Kidney (tissue), 14 donors: ENCODE measurements around the gene ZC3H12D. TPM values are rescaled to one million over a fixed set of nuclear protein-coding genes. Genes with fewer than 3 reads are reported as not detected.

ENCODE experiments used
- DNase-seq, 5 donors: peaks; one replicate each; pipeline ENCODE4 v3.0.0-alpha.2; 2013 to 2020
- FAIRE-seq: peaks from 2 replicates; lab custom pipeline; 2012; peaks lifted over from hg19 to GRCh38; lab: Jason Lieb, UNC
- H3K27ac ChIP-seq, 2 donors: one replicate each; pipeline ENCODE4 v1.7.0; 2013; ENCODE audit warnings: low read depth in 2 of 2, low read length in 2 of 2, inconsistent platforms in 1 of 2
- H3K27me3 ChIP-seq: one replicate; pipeline ENCODE4 v1.7.1; 2013; ENCODE audit warnings: low read length, inconsistent platforms; ENCODE audit not compliant: control insufficient read depth, insufficient read depth
- H3K36me3 ChIP-seq, 3 donors: one replicate each; pipeline versions ENCODE4 v1.7.0 to v1.7.1; 2013; ENCODE audit warnings: low read length in 3 of 3, control low read depth in 1 of 3, inconsistent platforms in 1 of 3; ENCODE audit not compliant: insufficient read depth in 3 of 3, control insufficient read depth in 2 of 3
- H3K4me1 ChIP-seq, 3 donors: one replicate each; pipeline versions ENCODE4 v1.7.0 to v1.7.1; 2013; ENCODE audit warnings: low read length in 3 of 3, inconsistent platforms in 1 of 3, low read depth in 1 of 3; ENCODE audit not compliant: control insufficient read depth in 2 of 3, insufficient read depth in 2 of 3
- H3K4me3 ChIP-seq, 3 donors: one replicate each; pipeline versions ENCODE4 v1.7.0 to v1.8.1; 2013; ENCODE audit warnings: low read length in 3 of 3, control low read depth in 1 of 3, inconsistent platforms in 1 of 3
- H3K9ac ChIP-seq, 3 donors: one replicate each; pipeline versions ENCODE4 v1.7.0 to v1.7.1; 2013; ENCODE audit warnings: low read length in 3 of 3, control low read depth in 1 of 3, inconsistent platforms in 1 of 3
- H3K9me3 ChIP-seq, 3 donors: one replicate each; pipeline versions ENCODE4 v1.7.0 to v1.7.1; 2013; ENCODE audit warnings: low read length in 3 of 3, control low read depth in 1 of 3, inconsistent platforms in 1 of 3; ENCODE audit not compliant: control insufficient read depth in 2 of 3, insufficient read depth in 1 of 3
- intact Hi-C: fragments of 100-400 bp; cut with DNase I; formaldehyde crosslinking; loops from one replicate; pipeline ENCODE4 v1.11.1; 2022
- polyA plus RNA-seq: library from polyadenylated mRNA; stranded (reverse); fragments of 350-450 nt; fragmentation: Illumina TruSeq; extraction: RNeasy Lipid Tissue Mini Kit (QIAGEN cat#74804); gene quantifications from one replicate; pipeline ENCODE4 v1.2.3, GENCODE V29; 2014; ENCODE audit warnings: low read depth, low replicate concordance; ENCODE audit not compliant: insufficient read depth
- total RNA-seq: library from RNA; stranded (reverse); fragmentation: NEBNext Ultra II Directional; extraction: Animal tissue kit (Norgen Biotek cat#: 25700); gene quantifications from one replicate; pipeline ENCODE4 v1.2.1, GENCODE V29; 2021
- TF ChIP-seq, protein P1 (sequence below): IDR thresholded peaks from 3 replicates; pipeline ENCODE4 v1.5.1; 2012; ENCODE audit warnings: mild to moderate bottlenecking, moderate library complexity, borderline replicate concordance; ENCODE audit not compliant: insufficient read depth; ENCODE audit errors: extremely low read depth
- donor health status: control.
- donor health status: control.
- donor health status: control.
- donor health status: control.
- donor health status: control.
- donor health status: DM: yes; HTN: yes; CAD: no.
- donor health status: Normal renal cell carcinoma (clear cell type).

Gene ZC3H12D
- total and polyA plus RNA-seq, 2 donors from 2014 or later = 0.82 to 3.7 TPM

GRCh38 chr6:149422581-149422980 is 62.2 kb downstream of the ZC3H12D start:
- no peaks in the 10 kb centered on the region for H3K36me3 ChIP-seq
- intact Hi-C loops = loop anchor here (10.0 kb wide), 1 partner anchor 338 kb away; no protein-coding TSS in a partner anchor
- no peak overlapping the region for H3K27ac ChIP-seq
- no peak for DNase-seq
- no peaks in the 10 kb centered on the region for H3K9me3 ChIP-seq
- TF ChIP-seq, protein P1, sequence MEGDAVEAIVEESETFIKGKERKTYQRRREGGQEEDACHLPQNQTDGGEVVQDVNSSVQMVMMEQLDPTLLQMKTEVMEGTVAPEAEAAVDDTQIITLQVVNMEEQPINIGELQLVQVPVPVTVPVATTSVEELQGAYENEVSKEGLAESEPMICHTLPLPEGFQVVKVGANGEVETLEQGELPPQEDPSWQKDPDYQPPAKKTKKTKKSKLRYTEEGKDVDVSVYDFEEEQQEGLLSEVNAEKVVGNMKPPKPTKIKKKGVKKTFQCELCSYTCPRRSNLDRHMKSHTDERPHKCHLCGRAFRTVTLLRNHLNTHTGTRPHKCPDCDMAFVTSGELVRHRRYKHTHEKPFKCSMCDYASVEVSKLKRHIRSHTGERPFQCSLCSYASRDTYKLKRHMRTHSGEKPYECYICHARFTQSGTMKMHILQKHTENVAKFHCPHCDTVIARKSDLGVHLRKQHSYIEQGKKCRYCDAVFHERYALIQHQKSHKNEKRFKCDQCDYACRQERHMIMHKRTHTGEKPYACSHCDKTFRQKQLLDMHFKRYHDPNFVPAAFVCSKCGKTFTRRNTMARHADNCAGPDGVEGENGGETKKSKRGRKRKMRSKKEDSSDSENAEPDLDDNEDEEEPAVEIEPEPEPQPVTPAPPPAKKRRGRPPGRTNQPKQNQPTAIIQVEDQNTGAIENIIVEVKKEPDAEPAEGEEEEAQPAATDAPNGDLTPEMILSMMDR = no peak
- no peak overlapping the region for H3K4me3 ChIP-seq
- no peaks in the 10 kb centered on the region for H3K27me3 ChIP-seq
- peaks cover 0 to 4% (median 4%) of the 10 kb centered on the region in 3 donors for H3K4me1 ChIP-seq
- H3K9ac ChIP-seq = no peak overlapping the region
- no peak for FAIRE-seq

- Histone ChIP-seq H3K9ac (no peak overlapping the region), H3K9me3 (no peaks in the 10 kb centered on the region), H3K4me3 (no peak overlapping the region), H3K36me3 (no peaks in the 10 kb centered on the region), H3K4me1 (peaks cover 0 to 4% (median 4%) of the 10 kb centered on the region in 3 donors), H3K27ac (no peak overlapping the region), H3K27me3 (no peaks in the 10 kb centered on the region)
- DNase-seq = no peak
- TF ChIP-seq, protein P1 = no peak
- intact Hi-C loops = loop anchor here (10.0 kb wide), 1 partner anchor 336 kb away; no protein-coding TSS in a partner anchor
- no peak for FAIRE-seq
Measured at GRCh38 chr6:149421132-149421531, 63.7 kb downstream of the ZC3H12D start.

DNA sequence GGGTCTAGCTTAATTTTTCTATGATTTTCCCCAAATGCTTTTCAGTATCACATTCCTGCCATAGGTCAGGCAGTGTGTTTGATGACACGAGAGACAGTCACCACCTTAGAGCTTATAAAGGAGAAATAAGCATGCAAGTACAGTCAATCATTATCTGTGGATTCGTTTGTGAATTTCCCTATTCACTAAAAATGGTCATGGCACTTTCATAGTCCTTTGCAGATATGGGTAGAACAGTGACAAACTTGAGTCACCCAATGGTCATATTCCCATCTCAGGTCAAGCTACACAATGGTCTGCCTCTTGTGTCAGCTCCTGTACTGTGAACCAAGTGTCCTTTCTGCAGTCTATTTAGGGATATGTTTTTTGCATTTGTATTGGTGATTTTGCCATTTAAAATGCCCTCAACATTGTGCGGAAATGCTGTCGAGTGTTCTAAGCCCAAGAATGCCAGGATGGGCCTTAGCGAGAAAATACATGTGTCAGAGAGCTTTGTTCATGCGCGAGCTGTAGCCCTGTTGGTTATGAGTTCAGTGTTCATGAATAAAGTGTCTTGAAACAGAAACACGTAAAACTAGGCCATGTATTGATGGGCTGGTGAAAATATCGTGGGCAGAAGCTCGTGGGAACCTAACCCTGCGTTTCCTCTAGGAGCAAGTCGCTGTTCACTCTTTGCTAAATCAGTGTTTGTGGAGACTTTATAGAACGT is 65.0 kb downstream of the ZC3H12D start:
- intact Hi-C loops = loop anchor here (10.0 kb wide), 1 partner anchor 335 kb away; no protein-coding TSS in a partner anchor
- Histone ChIP-seq H3K27ac (no peak overlapping the region), H3K36me3 (no peaks in the 10 kb centered on the region), H3K27me3 (no peaks in the 10 kb centered on the region), H3K4me3 (no peak overlapping the region), H3K4me1 (peaks cover 0 to 4% (median 4%) of the 10 kb centered on the region in 3 donors), H3K9ac (no peak overlapping the region), H3K9me3 (no peaks in the 10 kb centered on the region)
- TF ChIP-seq, protein P1 = no peak
- no peak for DNase-seq
- no peak for FAIRE-seq
